Neural progenitor cell (in vitro differentiated cells): Measurements from ENCODE around the gene ZNF511.

Experiments
- EZH2 ChIP-seq: fragments of 200-600 bp; sonication (generic); IDR thresholded peaks from 2 replicates; pipeline ENCODE4 v1.6.1; 2017; ENCODE audit warnings: antibody characterized with exemption, mild to moderate bottlenecking, moderate library complexity
- EZH2phosphoT487 ChIP-seq: fragments of 200-600 bp; sonication (generic); IDR thresholded peaks from 2 replicates; pipeline ENCODE4 v1.6.1; 2017; ENCODE audit warnings: antibody characterized with exemption
- TF ChIP-seq, protein P1 (sequence below): fragments of 200-600 bp; sonication (generic); IDR thresholded peaks from 2 replicates; pipeline ENCODE4 v1.5.1; 2017; ENCODE audit warnings: antibody characterized with exemption, mild to moderate bottlenecking

GRCh38 chr10:133355266-133355665 lies 46.6 kb downstream of the ZNF511 start:
- TF ChIP-seq, protein P1, sequence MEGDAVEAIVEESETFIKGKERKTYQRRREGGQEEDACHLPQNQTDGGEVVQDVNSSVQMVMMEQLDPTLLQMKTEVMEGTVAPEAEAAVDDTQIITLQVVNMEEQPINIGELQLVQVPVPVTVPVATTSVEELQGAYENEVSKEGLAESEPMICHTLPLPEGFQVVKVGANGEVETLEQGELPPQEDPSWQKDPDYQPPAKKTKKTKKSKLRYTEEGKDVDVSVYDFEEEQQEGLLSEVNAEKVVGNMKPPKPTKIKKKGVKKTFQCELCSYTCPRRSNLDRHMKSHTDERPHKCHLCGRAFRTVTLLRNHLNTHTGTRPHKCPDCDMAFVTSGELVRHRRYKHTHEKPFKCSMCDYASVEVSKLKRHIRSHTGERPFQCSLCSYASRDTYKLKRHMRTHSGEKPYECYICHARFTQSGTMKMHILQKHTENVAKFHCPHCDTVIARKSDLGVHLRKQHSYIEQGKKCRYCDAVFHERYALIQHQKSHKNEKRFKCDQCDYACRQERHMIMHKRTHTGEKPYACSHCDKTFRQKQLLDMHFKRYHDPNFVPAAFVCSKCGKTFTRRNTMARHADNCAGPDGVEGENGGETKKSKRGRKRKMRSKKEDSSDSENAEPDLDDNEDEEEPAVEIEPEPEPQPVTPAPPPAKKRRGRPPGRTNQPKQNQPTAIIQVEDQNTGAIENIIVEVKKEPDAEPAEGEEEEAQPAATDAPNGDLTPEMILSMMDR: no peak
- no peak for TF ChIP-seq EZH2
- no peak for TF ChIP-seq EZH2phosphoT487
